Lung (tissue), 12 donors: ENCODE results near the gene PODNL1. TPM values are rescaled to one million over a fixed set of nuclear protein-coding genes. Genes with fewer than 3 reads are reported as not detected.

Experiments used
- ATAC-seq: fragments of 200-7000 bp; cut with Tn5 transposase; one replicate; pipeline ENCODE4 v1.9.1; 2020; ENCODE audit warnings: moderate number of reproducible peaks; ENCODE audit not compliant: insufficient read depth, low FRiP score
- DNase-seq, 3 donors: peaks; one replicate each; pipeline ENCODE4 v3.0.0-alpha.2; 2013 to 2017
- H3K27ac ChIP-seq, 2 donors: one replicate each; pipeline ENCODE4 v1.5.1; 2013; ENCODE audit warnings: mild to moderate bottlenecking in 2 of 2, moderate library complexity in 2 of 2, control low read depth in 1 of 2, inconsistent platforms in 1 of 2, low read depth in 1 of 2, low read length in 1 of 2
- H3K27me3 ChIP-seq, 3 donors: one replicate each; pipeline ENCODE4 v1.5.1; 2013; ENCODE audit warnings: low read length in 2 of 3; ENCODE audit not compliant: control insufficient read depth in 3 of 3, insufficient read depth in 3 of 3
- H3K36me3 ChIP-seq, 4 donors: one replicate each; pipeline ENCODE4 v1.5.1; 2013; ENCODE audit warnings: low read length in 4 of 4, mild to moderate bottlenecking in 1 of 4, moderate library complexity in 1 of 4; ENCODE audit not compliant: control insufficient read depth in 4 of 4, insufficient read depth in 4 of 4
- H3K4me1 ChIP-seq, 5 donors: one replicate each; pipeline ENCODE4 v1.5.1; 2013; ENCODE audit warnings: low read length in 5 of 5, mild to moderate bottlenecking in 2 of 5, moderate library complexity in 1 of 5; ENCODE audit not compliant: control insufficient read depth in 5 of 5, insufficient read depth in 5 of 5
- H3K4me3 ChIP-seq: one replicate; pipeline ENCODE4 v1.5.1; 2013; ENCODE audit warnings: mild to moderate bottlenecking, control low read depth, moderate library complexity
- H3K9ac ChIP-seq, 2 donors: one replicate each; pipeline ENCODE4 v1.5.1; 2013; ENCODE audit warnings: low read length in 2 of 2, control low read depth in 1 of 2; ENCODE audit not compliant: insufficient read depth in 1 of 2
- H3K9me3 ChIP-seq, 4 donors: one replicate each; pipeline ENCODE4 v1.5.1; 2013; ENCODE audit warnings: low read length in 3 of 4, mild to moderate bottlenecking in 1 of 4, moderate library complexity in 1 of 4; ENCODE audit not compliant: control insufficient read depth in 4 of 4, insufficient read depth in 3 of 4
- WGBS, 2 donors: extraction: QIAGEN DNeasy Blood & Tissue Kit; methylation state at CpG; one replicate each; pipeline ENCODE4 v1.1.7; 2013; 5-methylcytosine and 5-hydroxymethylcytosine counted together
- polyA plus RNA-seq, 2 donors: library from polyadenylated mRNA; stranded (reverse); fragments of 200-250 nt; gene quantifications; one replicate each; pipeline ENCODE4 v1.2.1, GENCODE V29; 2013
- total RNA-seq, 2 donors: library from RNA; depleted of rRNA in 1 of 2; stranded (reverse); fragments of >200 nt in 1 of 2; gene quantifications; one replicate each; pipeline ENCODE4 v1.2.1, GENCODE V29; 2014 to 2021
- TF ChIP-seq, protein P1 (sequence below): IDR thresholded peaks from 2 replicates; pipeline ENCODE4 v1.5.1; 2012; ENCODE audit warnings: mild to moderate bottlenecking; ENCODE audit errors: control extremely low read depth, extremely low read depth
- donor health status: control.
- donor health status: control.
- donor health status: Bipolar disorder and iron deficiency.
- donor health status: healthy.
- donor health status: DM: yes; HTN: yes; CAD: no.

The PODNL1 gene
- total and polyA plus RNA-seq, 4 donors: 0.55 to 6.4 (median 0.92) TPM

DNA sequence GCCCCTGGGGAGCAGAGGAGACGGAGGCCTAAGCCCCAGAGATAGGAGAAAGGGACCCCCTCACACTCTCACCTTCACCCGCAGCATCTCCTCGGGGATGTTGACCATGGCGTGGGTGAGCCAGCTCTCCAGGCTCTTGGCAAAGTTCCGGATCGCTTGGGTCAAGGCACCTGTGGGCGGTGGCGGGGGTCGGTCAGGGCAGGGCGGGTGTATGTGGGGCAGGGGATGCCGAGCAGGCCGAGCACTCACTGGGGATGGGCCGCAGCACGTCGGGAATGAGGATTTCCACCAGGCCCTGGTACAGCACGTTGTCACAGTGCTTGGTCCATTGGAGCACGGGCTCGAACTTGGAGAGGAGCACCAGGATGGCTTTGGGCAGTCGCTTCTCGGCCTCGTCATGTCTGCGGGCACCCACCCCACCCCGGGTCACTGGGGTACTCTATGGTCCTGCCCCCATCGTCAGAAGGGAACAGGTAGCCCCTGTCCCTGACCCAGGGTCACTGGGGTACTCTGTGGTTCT lies 27.2 kb upstream of the PODNL1 start:
- Histone ChIP-seq H3K9ac (no peak overlapping the region), H3K27me3 (no peaks in the 10 kb centered on the region), H3K4me3 (no peak overlapping the region), H3K4me1 (peaks cover 0 to 4% (median 0%) of the 10 kb centered on the region in 5 donors), H3K36me3 (peaks cover 6 to 77% (median 14%) of the 10 kb centered on the region in 4 donors), H3K9me3 (no peaks in the 10 kb centered on the region), H3K27ac (no peak overlapping the region)
- 95 to 97% methylated on average over 24 of the region's 24 CpGs for WGBS, 2 donors
- no peak for ATAC-seq
- TF ChIP-seq, protein P1, sequence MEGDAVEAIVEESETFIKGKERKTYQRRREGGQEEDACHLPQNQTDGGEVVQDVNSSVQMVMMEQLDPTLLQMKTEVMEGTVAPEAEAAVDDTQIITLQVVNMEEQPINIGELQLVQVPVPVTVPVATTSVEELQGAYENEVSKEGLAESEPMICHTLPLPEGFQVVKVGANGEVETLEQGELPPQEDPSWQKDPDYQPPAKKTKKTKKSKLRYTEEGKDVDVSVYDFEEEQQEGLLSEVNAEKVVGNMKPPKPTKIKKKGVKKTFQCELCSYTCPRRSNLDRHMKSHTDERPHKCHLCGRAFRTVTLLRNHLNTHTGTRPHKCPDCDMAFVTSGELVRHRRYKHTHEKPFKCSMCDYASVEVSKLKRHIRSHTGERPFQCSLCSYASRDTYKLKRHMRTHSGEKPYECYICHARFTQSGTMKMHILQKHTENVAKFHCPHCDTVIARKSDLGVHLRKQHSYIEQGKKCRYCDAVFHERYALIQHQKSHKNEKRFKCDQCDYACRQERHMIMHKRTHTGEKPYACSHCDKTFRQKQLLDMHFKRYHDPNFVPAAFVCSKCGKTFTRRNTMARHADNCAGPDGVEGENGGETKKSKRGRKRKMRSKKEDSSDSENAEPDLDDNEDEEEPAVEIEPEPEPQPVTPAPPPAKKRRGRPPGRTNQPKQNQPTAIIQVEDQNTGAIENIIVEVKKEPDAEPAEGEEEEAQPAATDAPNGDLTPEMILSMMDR: no peak
- DNase-seq: no peak

DNA sequence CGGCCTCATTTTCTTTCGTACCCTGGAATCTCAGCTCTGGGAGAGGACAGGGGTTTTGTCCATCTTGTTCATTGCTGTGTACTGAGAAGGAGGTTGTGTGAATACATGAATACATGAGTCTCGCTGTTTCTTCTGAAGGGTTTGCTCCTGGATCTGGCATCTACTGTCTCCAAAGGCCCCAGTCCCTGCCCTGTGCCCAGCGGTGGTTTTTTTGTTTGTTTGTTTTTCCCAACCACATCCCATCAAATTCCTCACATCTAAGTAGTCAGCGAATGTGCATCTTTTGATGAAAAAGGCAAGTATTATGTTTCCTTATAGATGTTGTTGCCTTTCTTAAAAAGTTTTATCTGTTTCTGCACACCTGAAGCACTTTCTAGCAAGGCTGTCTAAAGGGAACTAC lies 26.6 kb upstream of the PODNL1 start:
- H3K9ac ChIP-seq: no peak overlapping the region
- ATAC-seq (no peak), DNase-seq (no peak)
- peaks cover 5 to 80% (median 15%) of the 10 kb centered on the region in 4 donors for H3K36me3 ChIP-seq
- H3K9me3 ChIP-seq: no peaks in the 10 kb centered on the region
- H3K4me3 ChIP-seq: no peak overlapping the region
- peaks cover 0 to 4% (median 0%) of the 10 kb centered on the region in 5 donors for H3K4me1 ChIP-seq
- no peak overlapping the region for H3K27ac ChIP-seq
- H3K27me3 ChIP-seq: no peaks in the 10 kb centered on the region
- TF ChIP-seq, protein P1: no peak
- 90 to 92% methylated on average over 5 of the region's 5 CpGs for WGBS, 2 donors

DNA sequence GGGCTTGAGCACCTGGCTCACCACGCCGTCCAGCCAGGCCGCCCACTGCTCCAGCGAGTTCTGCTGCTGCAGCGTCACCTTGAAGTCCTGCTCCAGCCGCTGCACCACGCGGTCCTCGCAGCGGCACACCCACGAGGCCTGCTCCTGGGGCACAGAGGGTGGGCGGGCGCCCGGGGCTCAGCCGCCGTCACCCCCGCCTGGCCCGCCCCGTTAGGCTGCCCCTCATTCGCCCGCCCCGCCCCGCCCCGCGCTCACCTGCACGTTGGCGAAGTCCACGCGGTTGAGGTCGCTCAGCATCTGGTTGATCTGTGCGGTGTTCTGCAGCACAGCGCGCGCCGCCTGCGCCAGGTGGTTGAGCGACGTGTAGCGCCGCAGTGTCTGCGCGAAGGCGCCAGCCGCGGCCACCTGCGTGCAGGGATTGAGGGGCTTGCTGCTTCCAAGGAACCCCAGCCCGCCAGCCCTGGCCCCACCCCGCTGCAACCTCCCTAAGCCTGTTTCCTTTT lies 25.4 kb upstream of the PODNL1 start:
- TF ChIP-seq, protein P1: no peak
- Histone ChIP-seq H3K4me3 (no peak overlapping the region), H3K9me3 (no peaks in the 10 kb centered on the region), H3K9ac (no peak overlapping the region), H3K4me1 (peaks cover 0 to 4% (median 0%) of the 10 kb centered on the region in 5 donors), H3K36me3 (peaks cover 3 to 78% (median 15%) of the 10 kb centered on the region in 4 donors), H3K27ac (no peak overlapping the region), H3K27me3 (no peaks in the 10 kb centered on the region)
- 94 to 96% methylated on average over 48 of the region's 48 CpGs for WGBS, 2 donors
- ATAC-seq (no peak), DNase-seq (no peak)
